ENCODE results near the gene AJAP1. TPM values are rescaled to one million over a fixed set of nuclear protein-coding genes. Genes with fewer than 3 reads are reported as not detected.
A peak's percentile ranks its signal among the peaks of the same experiment; 100 is the strongest.

Gene AJAP1
- total and polyA plus RNA-seq, 2 of the 8 experiments (the other 6 are each of a cell fraction or from before 2014, with no cell fraction given) = 1.9 to 6.2 TPM

GRCh38 chr1:4638345-4638729 is 16.1 kb upstream of the AJAP1 start:
- H2BK20ac ChIP-seq (ENCODE audit: low read length) = no peak overlapping the region
- H2BK12ac ChIP-seq (ENCODE audit: low read depth, low read length) = no peak overlapping the region
- 88% methylated on average over 12 of the region's 12 CpGs; no CpG with 5 or more reads in 1 of the 2 experiments for WGBS, 2 experiments (ENCODE audit: extremely low coverage in 1 of 2, insufficient coverage in 1 of 2, insufficient read length in 1 of 2, insufficient replicate concordance in 2 of 2, low coverage in 1 of 2, low lambda C conversion rate in 2 of 2, missing lambda C conversion rate in 1 of 2)
- no peaks in the 10 kb centered on the region for H4K20me1 ChIP-seq (replicated peaks in 1 of 2; ENCODE audit: control insufficient read depth in 1 of 2, insufficient read depth in 2 of 2, low read length in 2 of 2)
- H4K91ac ChIP-seq (replicated peaks; ENCODE audit: insufficient read length, low read length) = no peak overlapping the region
- DNase-seq (ENCODE audit: low read depth in 1 of 2, low spot score in 2 of 2) (no peak), FAIRE-seq (no peak)
- H3K4ac ChIP-seq (replicated peaks; ENCODE audit: insufficient read length, low read depth, low read length) = no peak overlapping the region
- no peaks in the 10 kb centered on the region for H3K79me2 ChIP-seq (ENCODE audit: control insufficient read depth in 1 of 2, insufficient read depth in 2 of 2, low read length in 2 of 2)
- no peak overlapping the region for H3K4me2 ChIP-seq (ENCODE audit: insufficient read depth in 1 of 2, low read depth in 2 of 2, low read length in 2 of 2)
- no peak overlapping the region for H3K27ac ChIP-seq (ENCODE audit: low read depth, low read length)
- no peak overlapping the region for H3K18ac ChIP-seq (ENCODE audit: extremely low read depth, low read length)
- H2BK5ac ChIP-seq (ENCODE audit: low read depth, low read length) = no peak overlapping the region
- H4K5ac ChIP-seq (ENCODE audit: insufficient read length, low read depth, low read length) = no peak overlapping the region
- CTCF ChIA-PET (ENCODE audit: partially characterized antibody) = interaction anchor here (0.5 to 0.6 kb wide), 2 partner anchors 45 to 446 kb away, joined by 3 read pairs; no protein-coding TSS in a partner anchor
- no peak overlapping the region for H3K9ac ChIP-seq (replicated peaks in 1 of 4; ENCODE audit: extremely low read depth in 1 of 4, low read depth in 3 of 4, low read length in 3 of 4)
- no peak overlapping the region for H2AK5ac ChIP-seq (ENCODE audit: low read depth, low read length)
- H3K27me3 ChIP-seq (replicated peaks in 1 of 4; ENCODE audit: control insufficient read depth in 3 of 4, extremely low read depth in 1 of 4, insufficient read depth in 3 of 4, low read length in 3 of 4) = no peaks in the 10 kb centered on the region
- H3K4me1 ChIP-seq (replicated peaks in 1 of 4; ENCODE audit: control insufficient read depth in 3 of 4, insufficient read depth in 4 of 4, low read length in 3 of 4) = peaks cover 0 to 8% (median 2%) of the 10 kb centered on the region in 4 experiments; a peak in 4 of 7 replicates
- peak overlapping the region; percentile 95 for H2AFZ ChIP-seq (ENCODE audit: low read length)
- H3K79me1 ChIP-seq (ENCODE audit: low read depth, low read length) = no peaks in the 10 kb centered on the region
- no peak overlapping the region for H3K4me3 ChIP-seq (ENCODE audit: extremely low read depth in 1 of 4, insufficient read depth in 2 of 4, low read depth in 3 of 4, low read length in 4 of 4)
- no peaks in the 10 kb centered on the region for H3K9me3 ChIP-seq (ENCODE audit: insufficient read depth in 2 of 2, low read depth in 1 of 2, low read length in 1 of 2)
- H3K23ac ChIP-seq (ENCODE audit: insufficient read length) = no peak overlapping the region
- no peaks in the 10 kb centered on the region for H3K36me3 ChIP-seq (ENCODE audit: control insufficient read depth in 2 of 4, insufficient read depth in 4 of 4, low read length in 3 of 4)
- H3K23me2 ChIP-seq (ENCODE audit: low read depth, low read length) = no peaks in the 10 kb centered on the region
- H4K8ac ChIP-seq (ENCODE audit: extremely low read depth, insufficient read depth, low read length) = no peak overlapping the region; the same call in 1 of the 2 replicates
- no peak overlapping the region for H3K56ac ChIP-seq (replicated peaks; ENCODE audit: insufficient read length, low read depth, low read length)
- H3K14ac ChIP-seq (ENCODE audit: insufficient read length) = no peak overlapping the region
- POLR2A ChIA-PET (ENCODE audit: partially characterized antibody) = interaction anchor here (0.7 to 0.9 kb wide), 2 partner anchors 10 to 56 kb away, joined by 3 read pairs; no protein-coding TSS in a partner anchor
- H2BK15ac ChIP-seq (ENCODE audit: low read length) = no peak overlapping the region
- no peak overlapping the region for H2BK120ac ChIP-seq (replicated peaks; ENCODE audit: low read depth, low read length)
- TF ChIP-seq CREB1 (IDR thresholded peaks at IDR 0.05) = no peak
- no peak for TF ChIP-seq EP300 (IDR thresholded peaks at IDR 0.05; ENCODE audit: borderline replicate concordance in 1 of 2, low read depth in 2 of 2, low read length in 2 of 2)
- no peak for TF ChIP-seq TAF7 (optimal IDR thresholded peaks at IDR 0.05; ENCODE audit: borderline replicate concordance, low read depth, low read length)
- TF ChIP-seq TCF12 (IDR thresholded peaks at IDR 0.05; ENCODE audit: low read depth, low read length) = no peak
- TF ChIP-seq, protein P1, sequence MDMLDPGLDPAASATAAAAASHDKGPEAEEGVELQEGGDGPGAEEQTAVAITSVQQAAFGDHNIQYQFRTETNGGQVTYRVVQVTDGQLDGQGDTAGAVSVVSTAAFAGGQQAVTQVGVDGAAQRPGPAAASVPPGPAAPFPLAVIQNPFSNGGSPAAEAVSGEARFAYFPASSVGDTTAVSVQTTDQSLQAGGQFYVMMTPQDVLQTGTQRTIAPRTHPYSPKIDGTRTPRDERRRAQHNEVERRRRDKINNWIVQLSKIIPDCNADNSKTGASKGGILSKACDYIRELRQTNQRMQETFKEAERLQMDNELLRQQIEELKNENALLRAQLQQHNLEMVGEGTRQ (IDR thresholded peaks at IDR 0.05; ENCODE audit: low read length) = no peak
- TF ChIP-seq CBX5 (IDR thresholded peaks at IDR 0.05; ENCODE audit: low read depth, low read length) = no peak
- TF ChIP-seq TEAD4 (IDR thresholded peaks at IDR 0.05; ENCODE audit: low read depth, low read length) = no peak
- TF ChIP-seq POLR2AphosphoS5 (IDR thresholded peaks at IDR 0.05; ENCODE audit: low read depth, low read length) = no peak
- no peak for TF ChIP-seq SAP30 (IDR thresholded peaks at IDR 0.05; ENCODE audit: insufficient read depth, insufficient replicate concordance, low read length)
- TF ChIP-seq EZH2 (IDR thresholded peaks at IDR 0.05; ENCODE audit: low read depth, low read length, severe bottlenecking) = no peak
- TF ChIP-seq, protein P2, sequence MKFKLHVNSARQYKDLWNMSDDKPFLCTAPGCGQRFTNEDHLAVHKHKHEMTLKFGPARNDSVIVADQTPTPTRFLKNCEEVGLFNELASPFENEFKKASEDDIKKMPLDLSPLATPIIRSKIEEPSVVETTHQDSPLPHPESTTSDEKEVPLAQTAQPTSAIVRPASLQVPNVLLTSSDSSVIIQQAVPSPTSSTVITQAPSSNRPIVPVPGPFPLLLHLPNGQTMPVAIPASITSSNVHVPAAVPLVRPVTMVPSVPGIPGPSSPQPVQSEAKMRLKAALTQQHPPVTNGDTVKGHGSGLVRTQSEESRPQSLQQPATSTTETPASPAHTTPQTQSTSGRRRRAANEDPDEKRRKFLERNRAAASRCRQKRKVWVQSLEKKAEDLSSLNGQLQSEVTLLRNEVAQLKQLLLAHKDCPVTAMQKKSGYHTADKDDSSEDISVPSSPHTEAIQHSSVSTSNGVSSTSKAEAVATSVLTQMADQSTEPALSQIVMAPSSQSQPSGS (IDR thresholded peaks at IDR 0.05; ENCODE audit: low read length) = no peak

Data from H1 (cell line).